CD14-positive monocyte (primary cell): ENCODE measurements around the gene SPATA46. TPM values are rescaled to one million over a fixed set of nuclear protein-coding genes. Genes with fewer than 3 reads are reported as not detected.

ENCODE experiments used
- DNase-seq, 3 donors: peaks; one replicate each; pipeline ENCODE4 v3.0.0-alpha.2; 2011 to 2022
- H2AFZ ChIP-seq: 2 replicates; pipeline ENCODE4 v1.6.0; 2012; ENCODE audit warnings: mild to moderate bottlenecking, low read depth, low read length, inconsistent platforms; ENCODE audit not compliant: insufficient read depth, poor library complexity, severe bottlenecking
- H3K27ac ChIP-seq, 2 donors: 1 replicate in 1 of 2; 2 replicates in 1 of 2; pipeline ENCODE4 v1.5.1; 2012 to 2013; ENCODE audit warnings: low read length in 2 of 2, control low read depth in 1 of 2, inconsistent platforms in 1 of 2, low read depth in 1 of 2, mild to moderate bottlenecking in 1 of 2
- H3K27me3 ChIP-seq, 2 donors: one replicate each; pipeline versions ENCODE4 v1.6.0 to v1.6.1; 2011 to 2013; ENCODE audit warnings: low read length in 2 of 2; ENCODE audit not compliant: control insufficient read depth in 2 of 2, insufficient read depth in 2 of 2
- H3K36me3 ChIP-seq, 2 donors: replicated peaks in 1 of 2; 1 replicate in 1 of 2; 2 replicates in 1 of 2; pipeline versions ENCODE4 v1.5.1 to v1.6.1; 2012 to 2013; ENCODE audit warnings: low read length in 2 of 2, control low read depth in 1 of 2, inconsistent platforms in 1 of 2, mild to moderate bottlenecking in 1 of 2; ENCODE audit not compliant: insufficient read depth in 2 of 2, control insufficient read depth in 1 of 2
- H3K4me1 ChIP-seq, 2 donors: 1 replicate in 1 of 2; 2 replicates in 1 of 2; pipeline versions ENCODE4 v1.5.1 to v1.6.1; 2012 to 2013; ENCODE audit warnings: low read length in 2 of 2, control low read depth in 1 of 2, inconsistent platforms in 1 of 2, mild to moderate bottlenecking in 1 of 2, moderate library complexity in 1 of 2; ENCODE audit not compliant: insufficient read depth in 2 of 2, control insufficient read depth in 1 of 2
- H3K4me2 ChIP-seq: replicated peaks from 2 replicates; pipeline ENCODE3; 2012; ENCODE audit warnings: low read length, moderate library complexity, mild to moderate bottlenecking; ENCODE audit not compliant: poor library complexity, severe bottlenecking; ENCODE audit errors: extremely low read depth
- H3K4me3 ChIP-seq, 3 experiments: fragments of 200-600 bp in 1 of 3; sonication (generic) in 1 of 3; replicated peaks in 1 of 3; 1 replicate in 2 of 3; 2 replicates in 1 of 3; pipeline ENCODE4 v1.5.1; 2011 to 2013; ENCODE audit warnings: low read length in 3 of 3, mild to moderate bottlenecking in 3 of 3, control low read depth in 2 of 3, low read depth in 2 of 3, inconsistent platforms in 1 of 3, moderate library complexity in 1 of 3
- H3K79me2 ChIP-seq: 2 replicates; pipeline ENCODE4 v1.6.0; 2012; ENCODE audit warnings: mild to moderate bottlenecking, control low read depth, inconsistent platforms, low read length, moderate library complexity; ENCODE audit not compliant: insufficient read depth
- H3K9ac ChIP-seq: 2 replicates; pipeline ENCODE4 v1.6.0; 2017; ENCODE audit warnings: low read length, mild to moderate bottlenecking; ENCODE audit not compliant: insufficient read depth, poor library complexity, severe bottlenecking
- H3K9me3 ChIP-seq, 2 donors: replicated peaks in 1 of 2; 1 replicate in 1 of 2; 2 replicates in 1 of 2; pipeline versions ENCODE4 v1.5.1 to v1.6.1; 2012 to 2013; ENCODE audit warnings: low read length in 2 of 2, control low read depth in 1 of 2; ENCODE audit not compliant: control insufficient read depth in 1 of 2, insufficient read depth in 1 of 2
- H4K20me1 ChIP-seq: 2 replicates; pipeline ENCODE4 v1.6.0; 2012; ENCODE audit warnings: mild to moderate bottlenecking, low read length, control low read depth, moderate library complexity; ENCODE audit not compliant: insufficient read depth
- H3K27ac Mint-ChIP-seq, 7 donors: one replicate each; pipeline ENCODE4 v1.8.0; 2020; ENCODE audit warnings: mild to moderate bottlenecking in 7 of 7, mixed read lengths in 7 of 7, moderate library complexity in 6 of 7, inconsistent platforms in 2 of 7
- H3K27me3 Mint-ChIP-seq, 3 donors: one replicate each; pipeline ENCODE4 v1.8.0; 2021 to 2022; ENCODE audit warnings: low read depth in 3 of 3, mild to moderate bottlenecking in 3 of 3, mixed read lengths in 3 of 3, moderate library complexity in 3 of 3, inconsistent platforms in 1 of 3
- H3K36me3 Mint-ChIP-seq, 2 donors: one replicate each; pipeline ENCODE4 v1.8.0; 2020; ENCODE audit warnings: mixed read lengths in 2 of 2, inconsistent platforms in 1 of 2, mild to moderate bottlenecking in 1 of 2
- H3K4me1 Mint-ChIP-seq: one replicate; pipeline ENCODE4 v1.8.0; 2020; ENCODE audit warnings: mild to moderate bottlenecking, mixed read lengths
- H3K4me3 Mint-ChIP-seq, 2 donors: one replicate each; pipeline ENCODE4 v1.8.0; 2020; ENCODE audit warnings: mild to moderate bottlenecking in 2 of 2, mixed read lengths in 2 of 2, moderate library complexity in 1 of 2
- H3K9me3 Mint-ChIP-seq, 7 donors: one replicate each; pipeline ENCODE4 v1.8.0; 2020 to 2022; ENCODE audit warnings: mixed read lengths in 7 of 7, mild to moderate bottlenecking in 6 of 7, moderate library complexity in 6 of 7, inconsistent platforms in 2 of 7
- WGBS: methylation state at CpG from one replicate; pipeline ENCODE4 v1.1.5; 2013; ENCODE audit warnings: missing lambda C conversion rate; ENCODE audit not compliant: insufficient coverage; 5-methylcytosine and 5-hydroxymethylcytosine counted together
- intact Hi-C, 2 donors: fragments of 100-400 bp; cut with micrococcal nuclease; formaldehyde crosslinking; loops; one replicate each; pipeline versions ENCODE4 v1.15.0 to v1.15.1; 2023
- polyA plus RNA-seq, 3 donors: library from polyadenylated mRNA; depleted of rRNA in 1 of 3; unstranded in 2 of 3; stranded (reverse) in 1 of 3; fragments of 300-500 nt in 2 of 3; fragments of >200 nt in 1 of 3; fragmentation: Illumina TruSeq in 2 of 3; gene quantifications; 1 replicate in 2 of 3; 2 replicates in 1 of 3; pipeline ENCODE4 v1.2.3, GENCODE V29; 2012 to 2021
- TF ChIP-seq, protein P1 (sequence below): fragments of 200-600 bp; IDR thresholded peaks from one replicate; pipeline ENCODE4 v1.8.0; 2022; ENCODE audit warnings: antibody characterized with exemption, mild to moderate bottlenecking

Gene SPATA46
- polyA plus RNA-seq, 3 donors, result not detected

DNA sequence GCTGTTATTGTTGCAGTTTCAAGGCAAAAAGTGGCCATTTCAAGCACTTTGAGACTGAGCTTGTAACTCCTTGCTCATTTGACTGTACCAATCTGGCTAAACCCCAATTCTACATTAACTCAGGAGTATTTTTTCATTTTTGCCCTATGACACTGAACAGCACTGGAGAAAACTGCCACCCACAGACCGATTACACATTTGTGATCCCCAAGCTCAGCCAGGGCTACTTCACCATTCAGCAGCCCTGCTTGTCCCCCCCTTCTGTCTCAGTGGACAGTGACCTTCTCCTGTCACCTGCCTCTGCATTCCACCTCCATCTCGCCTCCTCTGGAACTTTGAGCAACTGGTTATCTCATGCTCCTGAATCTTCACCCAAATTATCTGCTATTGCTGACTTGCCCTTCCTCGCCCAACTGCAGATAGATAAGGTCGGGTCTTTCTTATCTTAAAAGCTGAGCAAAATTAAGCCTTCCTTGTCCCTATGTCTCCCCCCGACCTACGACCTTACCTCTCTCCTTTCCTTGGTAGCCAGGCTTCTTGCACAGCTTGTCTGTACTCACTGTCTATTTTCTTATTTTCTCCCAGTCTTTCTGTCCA lies 25.3 kb downstream of the SPATA46 start:
- Mint-ChIP-seq H3K4me1 (peaks cover 46% of the 10 kb centered on the region), H3K27ac (peak overlapping the region in 2 of 7 donors; percentile 66 to 82), H3K27me3 (peaks cover 0 to 4% (median 1%) of the 10 kb centered on the region in 3 donors), H3K4me3 (peak overlapping the region in 1 of 2 donors; percentile 40), H3K9me3 (no peaks in the 10 kb centered on the region), H3K36me3 (peaks cover 0 to 2% of the 10 kb centered on the region in 2 donors)
- Histone ChIP-seq H3K4me2 (peak overlapping the region; percentile 54), H2AFZ (peak overlapping the region; percentile 54), H3K4me1 (peaks cover 39 to 53% of the 10 kb centered on the region in 2 donors), H3K27me3 (no peaks in the 10 kb centered on the region), H4K20me1 (no peaks in the 10 kb centered on the region), H3K27ac (peak overlapping the region in 1 of 2 donors; percentile 16), H3K36me3 (no peaks in the 10 kb centered on the region), H3K79me2 (no peaks in the 10 kb centered on the region), H3K9ac (peak overlapping the region; percentile 6), H3K9me3 (no peaks in the 10 kb centered on the region), H3K4me3 (peak overlapping the region in 2 of 3 experiments; percentile 20 to 54)
- TF ChIP-seq, protein P1, sequence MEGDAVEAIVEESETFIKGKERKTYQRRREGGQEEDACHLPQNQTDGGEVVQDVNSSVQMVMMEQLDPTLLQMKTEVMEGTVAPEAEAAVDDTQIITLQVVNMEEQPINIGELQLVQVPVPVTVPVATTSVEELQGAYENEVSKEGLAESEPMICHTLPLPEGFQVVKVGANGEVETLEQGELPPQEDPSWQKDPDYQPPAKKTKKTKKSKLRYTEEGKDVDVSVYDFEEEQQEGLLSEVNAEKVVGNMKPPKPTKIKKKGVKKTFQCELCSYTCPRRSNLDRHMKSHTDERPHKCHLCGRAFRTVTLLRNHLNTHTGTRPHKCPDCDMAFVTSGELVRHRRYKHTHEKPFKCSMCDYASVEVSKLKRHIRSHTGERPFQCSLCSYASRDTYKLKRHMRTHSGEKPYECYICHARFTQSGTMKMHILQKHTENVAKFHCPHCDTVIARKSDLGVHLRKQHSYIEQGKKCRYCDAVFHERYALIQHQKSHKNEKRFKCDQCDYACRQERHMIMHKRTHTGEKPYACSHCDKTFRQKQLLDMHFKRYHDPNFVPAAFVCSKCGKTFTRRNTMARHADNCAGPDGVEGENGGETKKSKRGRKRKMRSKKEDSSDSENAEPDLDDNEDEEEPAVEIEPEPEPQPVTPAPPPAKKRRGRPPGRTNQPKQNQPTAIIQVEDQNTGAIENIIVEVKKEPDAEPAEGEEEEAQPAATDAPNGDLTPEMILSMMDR, result no peak
- intact Hi-C loops, result no loop called here
- DNase-seq, result no peak
- 90% methylated on average over 6 of the region's 6 CpGs for WGBS

DNA sequence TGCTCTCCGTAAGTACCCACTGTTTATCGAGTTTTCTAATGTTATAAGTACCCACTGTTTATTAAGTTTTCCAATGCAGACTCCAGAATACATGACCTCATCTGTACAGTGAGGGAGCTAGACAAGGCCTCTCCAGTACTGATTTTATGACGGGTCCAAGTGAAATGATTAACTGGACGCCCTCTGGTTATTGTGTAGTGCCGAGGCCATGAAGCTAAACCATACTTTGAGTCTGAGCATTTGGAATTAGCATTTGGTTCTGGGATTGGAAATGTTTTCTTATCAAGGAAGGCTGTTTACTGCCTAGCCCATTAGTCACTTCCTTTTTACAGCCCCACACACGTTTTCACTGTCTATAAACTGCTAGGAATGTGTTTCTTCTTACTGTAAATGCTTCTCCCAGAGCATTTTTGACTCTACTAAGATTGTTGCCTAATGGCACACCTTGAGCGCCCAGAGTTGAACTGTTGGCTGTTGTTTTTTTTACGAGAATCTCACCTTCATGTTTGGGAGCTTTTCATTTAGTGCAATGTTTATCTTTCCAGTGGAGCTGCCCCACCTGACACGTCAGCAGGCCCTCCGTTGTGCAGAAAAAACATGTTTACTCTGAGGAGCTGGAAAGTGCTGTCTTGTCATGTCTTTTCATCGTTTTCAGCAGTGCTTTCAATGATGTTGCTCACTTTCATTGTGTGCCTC lies 26.9 kb downstream of the SPATA46 start:
- Histone ChIP-seq H3K4me1 (peaks cover 39 to 53% of the 10 kb centered on the region in 2 donors), H3K4me3 (peak overlapping the region in 1 of 3 experiments; percentile 31), H3K9me3 (no peaks in the 10 kb centered on the region), H3K79me2 (no peaks in the 10 kb centered on the region), H3K27ac (peak overlapping the region in 1 of 2 donors; percentile 9), H3K4me2 (peak overlapping the region; percentile 54), H3K9ac (no peak overlapping the region), H4K20me1 (no peaks in the 10 kb centered on the region), H2AFZ (peak overlapping the region; percentile 1), H3K36me3 (no peaks in the 10 kb centered on the region), H3K27me3 (no peaks in the 10 kb centered on the region)
- intact Hi-C loops, result no loop called here
- peak in 1 of 3 donors; percentile 6 for DNase-seq
- Mint-ChIP-seq H3K4me3 (no peak overlapping the region), H3K27me3 (peaks cover 0 to 4% (median 1%) of the 10 kb centered on the region in 3 donors), H3K4me1 (peaks cover 46% of the 10 kb centered on the region), H3K9me3 (no peaks in the 10 kb centered on the region), H3K27ac (peak overlapping the region in 1 of 7 donors; percentile 47), H3K36me3 (no peaks in the 10 kb centered on the region)
- TF ChIP-seq, protein P1, result no peak
- 57% methylated on average over 6 of the region's 11 CpGs for WGBS
